ENCODE measurements around the gene TFB1M.

DNA sequence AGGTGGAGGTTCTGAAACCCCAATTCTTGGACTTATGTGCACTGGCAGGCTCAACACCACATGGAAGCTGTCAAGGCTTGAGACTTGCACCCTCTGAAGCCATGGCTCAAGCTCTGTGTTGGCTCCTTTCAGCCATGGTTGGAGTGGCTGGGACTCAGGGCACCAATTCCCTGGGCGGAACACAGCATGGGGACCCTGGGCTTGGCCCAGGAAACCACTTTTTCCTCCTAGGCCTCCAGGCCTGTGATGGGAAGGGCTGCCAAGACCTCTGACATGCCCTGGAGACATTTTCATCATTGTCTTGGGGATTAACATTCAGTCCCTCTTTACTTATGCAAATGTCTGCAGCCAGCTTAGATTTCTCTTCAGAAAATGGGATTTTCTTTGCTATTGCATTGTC lies 76.7 kb downstream of the TFB1M start:
- TF ChIP-seq, protein P1, sequence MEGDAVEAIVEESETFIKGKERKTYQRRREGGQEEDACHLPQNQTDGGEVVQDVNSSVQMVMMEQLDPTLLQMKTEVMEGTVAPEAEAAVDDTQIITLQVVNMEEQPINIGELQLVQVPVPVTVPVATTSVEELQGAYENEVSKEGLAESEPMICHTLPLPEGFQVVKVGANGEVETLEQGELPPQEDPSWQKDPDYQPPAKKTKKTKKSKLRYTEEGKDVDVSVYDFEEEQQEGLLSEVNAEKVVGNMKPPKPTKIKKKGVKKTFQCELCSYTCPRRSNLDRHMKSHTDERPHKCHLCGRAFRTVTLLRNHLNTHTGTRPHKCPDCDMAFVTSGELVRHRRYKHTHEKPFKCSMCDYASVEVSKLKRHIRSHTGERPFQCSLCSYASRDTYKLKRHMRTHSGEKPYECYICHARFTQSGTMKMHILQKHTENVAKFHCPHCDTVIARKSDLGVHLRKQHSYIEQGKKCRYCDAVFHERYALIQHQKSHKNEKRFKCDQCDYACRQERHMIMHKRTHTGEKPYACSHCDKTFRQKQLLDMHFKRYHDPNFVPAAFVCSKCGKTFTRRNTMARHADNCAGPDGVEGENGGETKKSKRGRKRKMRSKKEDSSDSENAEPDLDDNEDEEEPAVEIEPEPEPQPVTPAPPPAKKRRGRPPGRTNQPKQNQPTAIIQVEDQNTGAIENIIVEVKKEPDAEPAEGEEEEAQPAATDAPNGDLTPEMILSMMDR (IDR thresholded peaks at IDR 0.05), result no peak
- no peak for TF ChIP-seq POLR2A (IDR thresholded peaks at IDR 0.05)
